KMS-11 (cell line): ENCODE results near the gene PIK3CD.
"Not testable (repeated sequence)": the region's sequence is repeated elsewhere in the genome, so short reads cannot be mapped to it uniquely, and the experiment has no call there.

Source experiments
- H2AFZ ChIP-seq: fragments of 200-600 bp; sonication (generic); 2 replicates; pipeline ENCODE4 v1.6.1; 2016; ENCODE audit warnings: antibody characterized with exemption, mixed run types, low read depth
- H3K27ac ChIP-seq: fragments of 200-600 bp; sonication (generic); 2 replicates; pipeline ENCODE4 v1.6.1; 2016; ENCODE audit warnings: mild to moderate bottlenecking, mixed run types
- H3K27me3 ChIP-seq: fragments of 200-600 bp; sonication (generic); 2 replicates; pipeline ENCODE4 v1.6.1; 2017; ENCODE audit warnings: mild to moderate bottlenecking, low read depth, mixed run types, moderate library complexity; ENCODE audit not compliant: insufficient read depth
- H3K36me3 ChIP-seq: fragments of 200-600 bp; sonication (generic); 2 replicates; pipeline ENCODE4 v1.6.1; 2017; ENCODE audit warnings: mild to moderate bottlenecking, mixed run types; ENCODE audit not compliant: insufficient read depth
- H3K4me1 ChIP-seq: fragments of 200-600 bp; sonication (generic); 2 replicates; pipeline ENCODE4 v1.6.1; 2016; ENCODE audit warnings: mild to moderate bottlenecking, low read depth, mixed run types; ENCODE audit not compliant: poor library complexity, severe bottlenecking
- H3K4me2 ChIP-seq: fragments of 200-600 bp; sonication (generic); 2 replicates; pipeline ENCODE4 v1.7.0; 2016; ENCODE audit warnings: mild to moderate bottlenecking, mixed run types
- H3K4me3 ChIP-seq: fragments of 200-600 bp; sonication (generic); IDR thresholded peaks from 2 replicates; pipeline ENCODE4 v1.6.1; 2017; ENCODE audit warnings: low read depth, low read length, mixed read lengths; ENCODE audit not compliant: insufficient read depth
- H3K79me2 ChIP-seq: fragments of 200-600 bp; sonication (generic); 2 replicates; pipeline ENCODE4 v1.6.1; 2016; ENCODE audit warnings: low read depth, mixed run types; ENCODE audit not compliant: insufficient read depth
- H3K9ac ChIP-seq: fragments of 200-600 bp; sonication (generic); 2 replicates; pipeline ENCODE4 v1.6.1; 2016; ENCODE audit warnings: mild to moderate bottlenecking, mixed run types
- H4K20me1 ChIP-seq: fragments of 200-600 bp; sonication (generic); 2 replicates; pipeline ENCODE4 v1.6.1; 2016; ENCODE audit warnings: mild to moderate bottlenecking, mixed run types; ENCODE audit not compliant: insufficient read depth
- TF ChIP-seq, protein P1 (sequence below): fragments of 200-600 bp; sonication (generic); conservative IDR thresholded peaks from 2 replicates; pipeline ENCODE4 v1.6.1; 2017; ENCODE audit warnings: low read depth, mild to moderate bottlenecking, antibody characterized with exemption, low read length, moderate library complexity, mixed read lengths

PIK3CD gene

DNA sequence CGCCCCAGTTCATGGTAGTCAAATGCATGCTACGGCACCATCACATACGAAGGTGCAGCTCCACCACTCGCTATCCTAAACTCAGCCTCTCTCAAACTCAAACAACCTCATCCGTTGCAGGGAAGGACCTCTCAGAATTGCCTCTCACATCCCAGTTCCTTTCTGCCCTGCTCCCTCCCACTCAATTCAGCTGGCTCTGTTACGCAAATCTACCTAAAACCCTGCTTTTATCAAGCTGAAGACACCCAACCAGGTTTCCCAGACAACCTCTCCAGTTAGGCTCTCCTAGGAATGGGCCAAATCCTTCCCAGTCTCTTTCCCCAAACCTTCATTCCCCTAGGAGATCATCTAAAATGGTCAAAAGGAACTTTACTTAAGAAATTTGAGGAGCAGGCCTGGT lies 109.3 kb downstream of the PIK3CD start:
- H2AFZ ChIP-seq, result no peak overlapping the region
- H3K27me3 ChIP-seq, result no peaks in the 10 kb centered on the region
- no peaks in the 10 kb centered on the region for H3K36me3 ChIP-seq
- peaks cover 32% of the 10 kb centered on the region for H3K4me1 ChIP-seq
- H3K4me3 ChIP-seq, result no peak overlapping the region
- H3K9ac ChIP-seq, result no peak overlapping the region
- TF ChIP-seq, protein P1, sequence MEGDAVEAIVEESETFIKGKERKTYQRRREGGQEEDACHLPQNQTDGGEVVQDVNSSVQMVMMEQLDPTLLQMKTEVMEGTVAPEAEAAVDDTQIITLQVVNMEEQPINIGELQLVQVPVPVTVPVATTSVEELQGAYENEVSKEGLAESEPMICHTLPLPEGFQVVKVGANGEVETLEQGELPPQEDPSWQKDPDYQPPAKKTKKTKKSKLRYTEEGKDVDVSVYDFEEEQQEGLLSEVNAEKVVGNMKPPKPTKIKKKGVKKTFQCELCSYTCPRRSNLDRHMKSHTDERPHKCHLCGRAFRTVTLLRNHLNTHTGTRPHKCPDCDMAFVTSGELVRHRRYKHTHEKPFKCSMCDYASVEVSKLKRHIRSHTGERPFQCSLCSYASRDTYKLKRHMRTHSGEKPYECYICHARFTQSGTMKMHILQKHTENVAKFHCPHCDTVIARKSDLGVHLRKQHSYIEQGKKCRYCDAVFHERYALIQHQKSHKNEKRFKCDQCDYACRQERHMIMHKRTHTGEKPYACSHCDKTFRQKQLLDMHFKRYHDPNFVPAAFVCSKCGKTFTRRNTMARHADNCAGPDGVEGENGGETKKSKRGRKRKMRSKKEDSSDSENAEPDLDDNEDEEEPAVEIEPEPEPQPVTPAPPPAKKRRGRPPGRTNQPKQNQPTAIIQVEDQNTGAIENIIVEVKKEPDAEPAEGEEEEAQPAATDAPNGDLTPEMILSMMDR, result no peak
- H3K27ac ChIP-seq, result no peak overlapping the region
- H4K20me1 ChIP-seq, result no peaks in the 10 kb centered on the region
- no peak overlapping the region for H3K4me2 ChIP-seq
- H3K79me2 ChIP-seq, result peaks cover 20% of the 10 kb centered on the region; the same call in 1 of the 2 replicates

DNA sequence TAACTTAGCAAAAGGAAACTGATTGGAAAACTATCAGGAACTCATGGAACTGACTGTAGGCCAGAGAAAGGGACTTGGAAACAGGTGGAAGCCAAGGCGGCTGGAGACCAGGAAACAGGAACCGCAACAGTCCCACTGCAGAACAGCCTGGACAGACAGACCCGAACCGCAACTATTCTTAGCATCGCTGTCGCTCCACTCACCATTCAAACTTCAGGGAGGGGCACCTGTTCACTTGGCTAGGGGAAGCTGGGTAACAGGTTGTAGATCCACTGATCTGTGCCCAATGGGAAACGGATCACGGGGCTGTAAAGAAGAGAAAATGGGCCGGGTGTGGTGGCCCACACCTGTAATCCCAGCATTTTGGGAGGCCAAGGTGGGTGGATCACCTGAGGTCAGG lies 110.3 kb downstream of the PIK3CD start:
- H3K36me3 ChIP-seq, result no peaks in the 10 kb centered on the region
- H3K4me2 ChIP-seq, result no peak overlapping the region
- TF ChIP-seq, protein P1, result no peak
- H4K20me1 ChIP-seq, result no peaks in the 10 kb centered on the region
- H3K27me3 ChIP-seq, result no peaks in the 10 kb centered on the region
- H3K4me1 ChIP-seq, result peaks cover 32% of the 10 kb centered on the region
- H3K79me2 ChIP-seq, result peaks cover 23% of the 10 kb centered on the region; the same call in 1 of the 2 replicates
- H3K9ac ChIP-seq, result no peak overlapping the region
- H2AFZ ChIP-seq, result no peak overlapping the region
- H3K4me3 ChIP-seq, result no peak overlapping the region
- H3K27ac ChIP-seq, result no peak overlapping the region

DNA sequence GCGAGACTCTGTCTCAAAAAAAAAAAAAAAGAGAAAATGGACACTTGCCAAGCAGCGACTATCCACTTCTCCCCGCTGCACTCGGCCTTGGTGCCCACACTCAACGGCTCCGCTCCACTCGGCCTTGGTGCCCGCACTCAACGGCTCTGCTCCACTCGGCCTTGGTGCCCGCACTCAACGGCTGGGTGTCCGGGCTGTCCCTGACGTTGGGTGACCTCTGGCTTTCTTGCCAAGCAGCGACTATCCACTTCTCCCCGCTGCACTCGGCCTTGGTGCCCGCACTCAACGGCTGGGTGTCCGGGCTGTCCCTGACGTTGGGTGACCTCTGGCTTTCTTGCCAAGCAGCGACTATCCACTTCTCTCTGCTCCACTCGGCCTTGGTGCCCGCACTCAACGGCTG lies 110.9 kb downstream of the PIK3CD start:
- not testable (repeated sequence) for H3K27me3 ChIP-seq, H3K27ac ChIP-seq, H3K4me2 ChIP-seq, H3K36me3 ChIP-seq, H4K20me1 ChIP-seq, H3K9ac ChIP-seq, H2AFZ ChIP-seq, H3K4me3 ChIP-seq
- Histone ChIP-seq H3K4me1 (peaks cover 32% of the 10 kb centered on the region), H3K79me2 (peaks cover 23% of the 10 kb centered on the region; the same call in 1 of the 2 replicates)

DNA sequence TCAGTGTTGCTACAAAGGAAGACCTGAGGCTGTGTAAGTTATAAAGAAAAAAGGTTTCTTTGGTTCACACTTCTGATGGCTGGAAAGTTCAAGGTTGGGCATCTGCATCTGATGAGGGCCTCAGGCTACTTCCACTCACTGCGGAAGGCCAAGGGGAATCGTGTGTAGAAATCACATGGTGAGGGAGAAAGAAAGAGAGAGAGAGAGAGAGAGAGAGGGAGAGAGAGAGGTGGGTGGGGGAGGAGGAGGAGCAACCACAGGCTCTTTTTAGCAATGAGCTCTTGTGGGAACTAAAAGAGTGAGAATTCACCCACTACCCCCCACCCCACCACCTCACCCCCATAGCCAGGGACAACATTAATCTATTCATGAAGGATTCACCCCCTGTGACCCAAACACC lies 112.4 kb downstream of the PIK3CD start:
- H3K4me2 ChIP-seq, result no peak overlapping the region
- H3K79me2 ChIP-seq, result peaks cover 21% of the 10 kb centered on the region; the same call in 1 of the 2 replicates
- TF ChIP-seq, protein P1, result no peak
- no peak overlapping the region for H3K9ac ChIP-seq
- no peaks in the 10 kb centered on the region for H3K36me3 ChIP-seq
- H3K4me3 ChIP-seq, result no peak overlapping the region
- H3K27ac ChIP-seq, result no peak overlapping the region
- no peak overlapping the region for H2AFZ ChIP-seq
- no peaks in the 10 kb centered on the region for H3K27me3 ChIP-seq
- H3K4me1 ChIP-seq, result peaks cover 29% of the 10 kb centered on the region
- no peaks in the 10 kb centered on the region for H4K20me1 ChIP-seq

DNA sequence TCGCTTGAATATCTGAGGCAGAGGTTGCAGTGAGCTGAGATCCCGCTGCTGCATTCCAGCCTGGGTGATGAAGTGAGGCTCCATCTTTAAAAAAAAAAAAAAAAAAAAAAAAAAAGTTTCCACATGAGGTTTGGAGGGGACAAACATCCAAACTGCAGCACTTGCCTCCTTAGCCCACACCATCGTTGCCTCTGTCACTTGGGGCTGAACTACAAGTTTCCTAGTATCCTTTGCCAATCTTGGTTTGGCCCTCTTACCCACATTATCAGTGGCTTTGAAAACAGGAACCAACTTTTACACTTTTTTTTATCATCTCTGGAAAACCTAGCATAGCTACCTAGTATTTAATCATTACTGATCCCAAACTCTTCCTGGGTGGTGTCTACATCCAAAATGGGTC lies 113.0 kb downstream of the PIK3CD start:
- TF ChIP-seq, protein P1, result no peak
- Histone ChIP-seq H3K79me2 (peaks cover 16% of the 10 kb centered on the region; the same call in 1 of the 2 replicates), H3K36me3 (no peaks in the 10 kb centered on the region), H3K27ac (no peak overlapping the region), H3K9ac (no peak overlapping the region), H4K20me1 (no peaks in the 10 kb centered on the region), H3K4me2 (no peak overlapping the region), H2AFZ (no peak overlapping the region), H3K4me3 (no peak overlapping the region), H3K4me1 (peaks cover 22% of the 10 kb centered on the region), H3K27me3 (no peaks in the 10 kb centered on the region)
